Measurements from ENCODE around the gene TMCC1.

The TMCC1 gene

GRCh38 chr3:129656659-129657247 is 236.8 kb downstream of the TMCC1 start:
- Histone ChIP-seq H3K27ac (no peak overlapping the region), H3K4me3 (no peak overlapping the region), H3K4me1 (peaks cover 0 to 16% (median 7%) of the 10 kb centered on the region in 10 experiments; a peak in 12 of 20 replicates)

DNA sequence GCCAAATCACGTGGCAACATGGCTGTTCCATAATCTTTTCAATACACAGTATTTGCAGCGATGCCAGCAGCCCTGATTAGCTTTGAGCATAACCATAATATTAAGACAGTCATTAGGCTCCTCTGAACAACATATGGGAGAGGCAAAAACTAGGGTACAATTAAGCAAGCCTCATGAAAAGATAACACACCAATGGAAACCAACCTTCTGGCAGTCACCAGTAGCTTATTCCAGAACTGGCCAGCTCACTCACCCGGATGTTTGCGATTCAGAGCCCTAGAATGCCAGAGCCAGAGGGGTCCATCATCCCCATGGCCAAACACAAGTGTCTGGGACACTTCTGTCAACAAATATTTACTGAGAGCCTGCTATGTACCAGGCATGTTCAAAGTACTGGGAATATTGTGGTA is 238.2 kb downstream of the TMCC1 start:
- Histone ChIP-seq H3K9ac (no peak overlapping the region), H3K27me3 (no peaks in the 10 kb centered on the region), H3K36me3 (peaks cover 19 to 56% (median 29%) of the 10 kb centered on the region in 11 experiments; a peak in 21 of 22 replicates), H3K9me3 (replicated peaks in 1 of 11) (no peaks in the 10 kb centered on the region), H3K27ac (no peak overlapping the region), H3K4me1 (peaks cover 0 to 19% (median 7%) of the 10 kb centered on the region in 10 experiments; a peak in 12 of 20 replicates), H4K20me1 (peaks cover 0 to 62% (median 0%) of the 10 kb centered on the region in 11 experiments; a peak in 5 of 22 replicates), H3K4me2 (no peak overlapping the region), H3K4me3 (no peak overlapping the region)
- TF ChIP-seq Cebpa-rat (IDR thresholded peaks at IDR 0.05) = no peak

More at GRCh38 chr3:129656659-129657247, 236.8 kb downstream of the TMCC1 start:
- no peak overlapping the region for H3K4me2 ChIP-seq
- H4K20me1 ChIP-seq = peaks cover 0 to 65% (median 0%) of the 10 kb centered on the region in 11 experiments; a peak in 5 of 22 replicates
- H3K27me3 ChIP-seq = no peaks in the 10 kb centered on the region
- no peak overlapping the region for H3K9ac ChIP-seq
- peaks cover 11 to 41% (median 20%) of the 10 kb centered on the region in 11 experiments; a peak in 20 of 22 replicates for H3K36me3 ChIP-seq
- H3K9me3 ChIP-seq (replicated peaks in 1 of 11) = no peaks in the 10 kb centered on the region
- TF ChIP-seq Cebpa-rat (IDR thresholded peaks at IDR 0.05) = no peak

- Histone ChIP-seq H3K27me3 (no peaks in the 10 kb centered on the region), H3K36me3 (peaks cover 19 to 64% (median 29%) of the 10 kb centered on the region in 11 experiments; a peak in 21 of 22 replicates), H3K4me1 (peaks cover 0 to 19% (median 7%) of the 10 kb centered on the region in 10 experiments; a peak in 12 of 20 replicates), H3K9me3 (replicated peaks in 1 of 11) (no peaks in the 10 kb centered on the region), H3K27ac (no peak overlapping the region), H3K4me2 (no peak overlapping the region), H3K4me3 (no peak overlapping the region), H4K20me1 (peaks cover 0 to 56% (median 0%) of the 10 kb centered on the region in 11 experiments; a peak in 5 of 22 replicates), H3K9ac (no peak overlapping the region)
- no peak for TF ChIP-seq Cebpa-rat (IDR thresholded peaks at IDR 0.05)
Measured at GRCh38 chr3:129654131-129654530, 239.4 kb downstream of the TMCC1 start.

DNA sequence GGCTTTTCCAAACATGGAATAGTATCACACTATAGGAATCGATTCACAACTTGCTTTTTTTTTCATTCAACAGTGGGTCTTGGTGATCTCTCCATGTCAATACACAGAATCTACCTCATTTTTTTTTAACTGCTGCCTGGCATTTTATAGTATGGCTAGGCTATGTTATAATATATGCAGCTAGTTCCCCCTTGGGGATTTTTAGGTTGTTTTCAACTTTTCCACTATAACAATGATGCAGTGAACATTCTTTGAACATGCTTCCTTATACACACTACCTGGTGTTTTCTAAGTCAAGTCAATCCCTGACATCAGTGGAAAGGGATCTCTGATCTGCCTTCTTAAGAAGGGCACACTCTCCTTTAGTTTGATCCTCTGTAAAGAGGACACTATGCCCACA is 240.5 kb downstream of the TMCC1 start:
- Histone ChIP-seq H3K9me3 (replicated peaks in 1 of 11) (no peaks in the 10 kb centered on the region), H4K20me1 (peaks cover 0 to 53% (median 0%) of the 10 kb centered on the region in 11 experiments; a peak in 5 of 22 replicates), H3K9ac (no peak overlapping the region), H3K27ac (no peak overlapping the region), H3K36me3 (peaks cover 19 to 74% (median 29%) of the 10 kb centered on the region in 11 experiments; a peak in 21 of 22 replicates), H3K4me2 (no peak overlapping the region), H3K4me3 (no peak overlapping the region), H3K4me1 (peaks cover 0 to 14% (median 3%) of the 10 kb centered on the region in 10 experiments; a peak in 11 of 20 replicates), H3K27me3 (no peaks in the 10 kb centered on the region)
- TF ChIP-seq Cebpa-rat (IDR thresholded peaks at IDR 0.05) = no peak

- 0 out of 22 replicates have a peak overlapping the region, but pooled peaks of 1 of the 11 experiments have one; percentile 4 for H3K4me2 ChIP-seq
Measured at GRCh38 chr3:129651435-129652202, 241.9 kb downstream of the TMCC1 start.

GRCh38 chr3:129650256-129650872 is 243.1 kb downstream of the TMCC1 start:
- Histone ChIP-seq H3K9me3 (replicated peaks in 1 of 11) (no peaks in the 10 kb centered on the region), H3K36me3 (peaks cover 19 to 72% (median 28%) of the 10 kb centered on the region in 11 experiments; a peak in 21 of 22 replicates), H3K4me3 (no peak overlapping the region), H3K27me3 (no peaks in the 10 kb centered on the region), H3K27ac (no peak overlapping the region), H3K4me1 (peaks cover 0 to 5% (median 0%) of the 10 kb centered on the region in 10 experiments; a peak in 4 of 20 replicates), H3K9ac (0 out of 22 replicates have a peak overlapping the region, but pooled peaks of 1 of the 11 experiments have one; percentile 18), H4K20me1 (peaks cover 0 to 32% (median 0%) of the 10 kb centered on the region in 11 experiments; a peak in 4 of 22 replicates), H3K4me2 (no peak overlapping the region)
- no peak for TF ChIP-seq Cebpa-rat (IDR thresholded peaks at IDR 0.05)

More at GRCh38 chr3:129651435-129652202, 241.9 kb downstream of the TMCC1 start:
- H3K27me3 ChIP-seq = no peaks in the 10 kb centered on the region
- H3K36me3 ChIP-seq = peaks cover 19 to 77% (median 29%) of the 10 kb centered on the region in 11 experiments; a peak in 21 of 22 replicates
- no peak for TF ChIP-seq Cebpa-rat (IDR thresholded peaks at IDR 0.05)
- H3K4me1 ChIP-seq = peaks cover 0 to 4% (median 0%) of the 10 kb centered on the region in 10 experiments; a peak in 1 of 20 replicates
- peaks cover 0 to 41% (median 0%) of the 10 kb centered on the region in 11 experiments; a peak in 4 of 22 replicates for H4K20me1 ChIP-seq
- no peak overlapping the region for H3K4me3 ChIP-seq
- H3K9ac ChIP-seq = no peak overlapping the region
- no peak overlapping the region for H3K27ac ChIP-seq
- H3K9me3 ChIP-seq (replicated peaks in 1 of 11) = no peaks in the 10 kb centered on the region

GRCh38 chr3:129648391-129648790 is 245.1 kb downstream of the TMCC1 start:
- Histone ChIP-seq H3K9me3 (replicated peaks in 1 of 11) (no peaks in the 10 kb centered on the region), H4K20me1 (peaks cover 0 to 26% (median 0%) of the 10 kb centered on the region in 11 experiments; a peak in 4 of 22 replicates), H3K4me1 (peaks cover 0 to 11% (median 0%) of the 10 kb centered on the region in 10 experiments; a peak in 4 of 20 replicates), H3K36me3 (peaks cover 5 to 53% (median 13%) of the 10 kb centered on the region in 11 experiments; a peak in 19 of 22 replicates), H3K4me2 (no peak overlapping the region), H3K27me3 (no peaks in the 10 kb centered on the region), H3K27ac (no peak overlapping the region), H3K9ac (no peak overlapping the region), H3K4me3 (no peak overlapping the region)
- no peak for TF ChIP-seq Cebpa-rat (IDR thresholded peaks at IDR 0.05)

DNA sequence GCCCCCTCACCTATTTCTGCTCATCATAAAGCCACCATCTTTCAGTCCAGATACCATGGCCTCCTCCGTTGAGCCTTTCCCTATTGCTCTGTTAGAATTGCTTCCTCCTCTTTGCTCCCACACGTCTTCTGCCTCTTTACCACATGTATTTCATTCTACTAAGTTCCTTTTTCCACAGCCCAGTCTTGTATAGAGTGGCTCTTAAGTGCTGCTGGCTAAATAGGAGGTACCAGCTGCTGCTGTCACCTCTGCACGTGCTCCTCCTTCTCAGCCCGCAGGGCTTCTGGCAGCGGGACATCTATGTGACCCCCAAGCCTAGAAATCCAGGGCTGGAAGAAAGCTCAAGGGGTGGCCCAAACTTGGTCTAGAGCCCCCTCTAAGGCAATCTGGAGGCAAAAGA is 248.2 kb downstream of the TMCC1 start:
- H3K27ac ChIP-seq = no peak overlapping the region
- H3K4me2 ChIP-seq = peak overlapping the region in 2 of 11 experiments; percentile 39 to 46; a peak in 2 of 22 replicates
- peaks cover 0 to 22% (median 0%) of the 10 kb centered on the region in 11 experiments; a peak in 3 of 22 replicates for H3K36me3 ChIP-seq
- H3K9ac ChIP-seq = no peak overlapping the region
- H4K20me1 ChIP-seq = peaks cover 0 to 10% (median 0%) of the 10 kb centered on the region in 11 experiments; a peak in 2 of 22 replicates
- no peak overlapping the region for H3K4me3 ChIP-seq
- no peaks in the 10 kb centered on the region for H3K27me3 ChIP-seq
- H3K4me1 ChIP-seq = peaks cover 0 to 11% (median 0%) of the 10 kb centered on the region in 10 experiments; a peak in 3 of 20 replicates
- no peak for TF ChIP-seq Cebpa-rat (IDR thresholded peaks at IDR 0.05)
- no peaks in the 10 kb centered on the region for H3K9me3 ChIP-seq (replicated peaks in 1 of 11)

Measured in BLaER1 treated with 17β-estradiol and CSF1 and Interleukin-3, amounts not matched to agents 10 nM and 100 nM (cell line).